Activated naive CD4-positive, alpha-beta T cell treated with anti-CD3 and anti-CD28 coated beads, Interleukin-2, amount 50 U/mL, for 16 hours (primary cell): ENCODE data around the gene MAGI2.
"Not testable (repeated sequence)": the region's sequence is repeated elsewhere in the genome, so short reads cannot be mapped to it uniquely, and the experiment has no call there.

Experiments
- DNase-seq: peaks from one replicate; pipeline ENCODE4 v3.0.0-alpha.2; 2020

MAGI2 gene

DNA sequence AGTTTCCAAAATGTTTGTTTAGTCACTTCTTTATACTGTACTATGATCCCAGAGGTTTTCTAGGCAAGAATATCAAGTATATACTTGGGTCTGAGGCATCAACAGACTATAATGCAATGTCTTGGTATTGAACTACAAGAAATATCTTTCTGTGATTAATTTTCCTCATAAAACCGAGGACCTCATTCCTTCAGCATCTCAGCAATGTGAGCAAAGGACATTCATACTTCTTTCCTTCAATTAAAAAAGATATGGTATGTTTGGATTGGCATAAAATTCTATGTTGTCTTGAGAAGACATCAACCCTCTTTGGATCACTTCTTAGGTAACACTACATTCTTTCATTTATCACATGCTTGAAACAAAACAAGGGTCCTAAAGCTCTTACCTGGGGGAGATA lies 1130.3 kb downstream of the MAGI2 start:
- no peak for DNase-seq

DNA sequence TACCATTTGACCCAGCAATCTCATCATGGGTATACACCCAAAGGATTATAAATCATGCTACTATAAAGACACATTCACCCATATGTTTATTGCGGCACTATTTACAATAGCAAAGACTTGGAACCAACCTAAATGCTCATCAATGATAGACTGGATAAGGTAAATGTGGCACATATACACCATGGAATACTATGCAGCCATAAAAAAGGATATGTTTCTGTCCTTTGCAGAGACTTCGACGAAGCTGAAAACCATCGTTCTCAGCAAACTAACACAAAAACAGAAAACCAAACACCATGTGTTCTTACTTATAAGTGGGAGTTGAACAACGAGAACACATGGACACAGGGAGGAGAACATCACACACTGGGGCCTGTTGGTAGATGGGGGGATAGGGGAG lies 1131.2 kb downstream of the MAGI2 start:
- not testable (repeated sequence) for DNase-seq

DNA sequence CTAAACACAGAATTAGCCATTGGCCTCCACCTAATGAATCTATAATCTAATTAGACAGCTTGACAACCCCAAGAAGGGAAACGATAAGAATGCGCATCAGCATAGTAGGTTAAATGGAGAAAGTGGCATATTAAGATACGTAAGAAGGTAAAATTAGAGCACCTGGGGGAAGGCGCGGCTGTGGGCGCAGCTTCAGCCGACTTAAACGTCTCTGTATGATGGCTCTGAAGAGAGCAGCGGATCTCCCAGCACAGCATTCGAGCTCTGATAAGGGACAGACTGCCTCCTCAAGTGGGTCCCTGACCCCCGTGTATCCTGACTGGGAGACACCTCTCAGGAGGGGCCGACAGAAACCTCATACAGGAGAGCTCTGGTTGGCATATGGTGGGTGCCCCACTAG lies 1136.1 kb downstream of the MAGI2 start:
- DNase-seq = no peak

DNA sequence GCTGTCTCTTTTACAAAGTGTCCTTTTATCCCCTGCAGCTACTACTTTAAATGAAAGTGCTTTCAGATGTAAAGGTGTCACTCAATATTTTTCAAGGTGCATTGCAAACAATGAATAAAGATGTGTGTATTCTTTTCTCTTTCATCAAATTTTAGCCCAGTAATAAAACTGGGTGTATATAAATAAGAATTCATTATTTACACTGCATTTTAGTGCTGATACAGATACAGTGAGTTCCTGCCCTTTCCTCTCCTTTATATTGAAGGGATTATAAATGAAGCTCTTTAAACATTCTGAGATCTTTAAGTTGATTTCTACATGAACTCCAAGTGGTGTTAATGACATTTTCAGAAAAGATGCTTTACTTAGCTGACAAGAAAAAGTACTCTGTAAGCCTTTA lies 1137.4 kb downstream of the MAGI2 start:
- DNase-seq = no peak

DNA sequence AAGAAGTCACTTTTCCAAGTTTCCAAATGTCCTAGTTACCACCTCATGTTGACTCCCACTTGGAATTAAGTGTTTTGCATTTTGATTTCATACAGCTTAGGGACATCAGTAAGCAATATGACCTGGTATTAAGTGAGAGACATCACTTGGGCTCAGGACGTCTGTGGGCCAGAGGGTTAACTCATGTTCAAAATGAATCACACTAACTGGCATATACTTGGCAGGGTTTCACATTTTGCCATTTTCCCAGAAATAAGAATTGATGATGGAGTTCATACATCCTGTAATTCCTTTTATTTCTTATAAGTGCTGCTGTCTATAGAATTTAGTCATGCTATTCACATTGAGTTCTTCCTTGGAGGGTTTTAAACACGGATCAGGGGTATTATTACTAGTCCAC lies 1138.3 kb downstream of the MAGI2 start:
- no peak for DNase-seq

DNA sequence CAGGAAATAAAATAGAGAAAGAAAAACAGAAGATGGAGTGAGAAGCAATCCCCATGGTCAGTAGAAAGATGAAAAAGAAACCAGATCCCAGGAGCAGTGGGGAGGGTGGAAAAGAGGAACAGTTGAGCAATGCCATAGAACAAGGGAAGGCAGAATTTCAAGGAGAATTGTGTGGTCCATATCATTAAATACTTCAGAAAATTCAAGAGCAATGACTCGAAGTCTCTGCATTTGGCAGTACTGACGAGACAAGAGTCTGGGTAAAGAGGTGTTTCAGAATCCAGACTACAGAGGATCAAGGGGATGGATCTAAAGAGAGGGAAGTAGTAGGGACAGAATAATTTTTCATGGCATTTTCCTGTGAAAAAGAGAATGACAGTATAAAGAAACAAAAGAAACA lies 1142.3 kb downstream of the MAGI2 start:
- DNase-seq = no peak

DNA sequence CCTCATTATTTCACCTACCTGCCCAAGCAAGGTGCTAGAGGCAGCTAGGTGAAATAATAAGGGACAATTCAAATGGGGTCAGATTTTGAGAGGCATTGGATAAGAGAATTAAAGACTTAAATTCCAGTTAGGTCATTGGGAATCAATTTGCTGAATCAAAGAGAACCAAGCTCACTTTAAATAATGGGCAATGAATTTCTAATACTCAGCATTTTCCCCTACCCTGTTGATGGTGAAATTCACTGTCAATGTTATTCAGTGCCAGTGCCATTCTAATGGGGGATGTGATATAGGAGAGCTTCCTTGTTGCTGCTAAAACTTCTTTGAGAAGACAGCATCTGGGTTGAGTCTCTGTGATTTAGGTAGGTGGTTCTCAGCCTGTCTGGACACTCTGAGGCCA lies 1145.6 kb downstream of the MAGI2 start:
- DNase-seq = no peak

DNA sequence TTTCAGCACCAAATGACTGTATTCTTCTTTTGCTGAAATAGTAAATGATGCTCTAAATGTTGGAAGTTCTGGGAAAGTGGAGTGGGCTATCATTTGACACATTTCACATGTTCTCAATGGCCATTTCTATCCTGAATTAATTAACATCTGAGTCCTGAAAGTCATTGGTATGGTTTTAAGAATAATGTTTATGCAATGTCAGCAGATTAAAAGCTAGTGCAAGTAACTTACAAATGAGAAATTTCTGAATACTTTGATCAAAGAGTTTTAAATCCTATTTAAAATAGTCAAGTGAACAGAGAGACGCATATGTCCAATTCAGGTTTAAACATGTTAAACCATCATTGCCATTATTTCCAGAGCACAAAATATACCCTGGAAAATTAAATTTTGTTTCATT lies 1146.8 kb downstream of the MAGI2 start:
- DNase-seq = no peak

DNA sequence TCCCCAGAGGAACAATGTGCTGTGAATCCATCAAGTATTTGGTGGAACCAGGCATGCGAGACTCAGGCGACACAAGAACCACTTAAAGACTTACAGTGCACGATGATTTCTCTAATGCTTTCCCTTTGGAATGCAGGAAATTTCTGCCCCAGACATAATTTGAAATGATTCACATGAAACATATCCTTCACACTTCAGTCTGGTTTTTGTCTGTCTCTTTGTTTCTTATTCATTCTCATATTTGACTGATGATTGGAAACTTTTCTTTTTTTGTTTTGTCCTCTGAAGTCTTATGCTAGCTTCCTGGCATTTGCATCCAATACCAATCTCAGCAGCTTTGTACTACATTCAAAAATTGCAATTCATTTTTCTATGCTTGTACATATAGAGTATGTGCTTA lies 1152.1 kb downstream of the MAGI2 start:
- DNase-seq = no peak

DNA sequence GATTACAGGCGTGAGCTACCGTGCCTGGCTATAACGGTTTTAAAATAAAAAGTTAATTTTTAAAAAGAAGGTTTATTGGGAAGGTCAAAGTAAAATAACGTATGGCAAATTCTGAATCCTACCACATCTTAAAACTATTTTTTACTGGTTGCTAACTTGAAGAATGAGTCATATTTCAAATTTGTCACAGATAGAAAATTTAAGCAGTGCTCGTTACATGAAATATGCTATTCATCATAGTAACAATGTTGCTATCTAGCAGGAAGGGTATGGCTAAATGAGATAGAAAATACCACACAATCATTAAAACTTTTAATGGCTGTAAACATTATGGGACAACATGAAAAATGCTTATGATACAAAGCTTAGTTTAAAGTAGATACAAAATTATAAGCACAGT lies 1154.4 kb downstream of the MAGI2 start:
- no peak for DNase-seq

DNA sequence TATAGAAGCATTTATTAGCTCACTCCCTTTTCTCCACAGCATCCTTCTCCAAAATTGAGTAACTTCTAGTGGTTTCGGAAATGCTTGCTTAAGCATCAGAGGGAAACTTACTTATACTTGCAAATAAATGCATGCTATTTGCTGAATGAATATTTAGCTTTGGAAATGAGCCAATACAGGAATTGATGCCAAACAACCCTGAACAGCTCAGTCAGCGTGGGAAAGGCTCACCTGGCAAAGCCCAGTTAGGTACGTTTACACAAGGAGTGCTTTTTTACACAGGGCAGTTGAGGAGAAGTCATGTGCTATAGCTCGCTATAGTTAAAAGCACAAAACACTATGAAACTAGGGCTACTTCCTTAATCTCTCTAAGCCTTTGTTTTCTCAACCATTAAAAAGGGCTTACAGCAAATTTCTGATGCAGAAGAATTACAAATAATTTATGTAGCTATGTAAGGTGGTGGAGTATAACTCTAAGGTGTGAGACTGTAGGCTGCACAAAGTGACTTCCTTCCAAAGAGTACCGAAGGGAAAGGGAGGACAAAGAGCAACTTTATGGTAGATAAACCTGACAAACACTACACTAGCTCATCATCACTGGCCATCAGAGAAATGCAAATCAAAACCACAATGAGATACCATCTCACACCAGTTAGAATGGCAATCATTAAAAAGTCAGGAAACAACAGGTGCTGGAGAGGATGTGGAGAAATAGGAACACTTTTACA lies 1156.7 kb downstream of the MAGI2 start:
- no peak for DNase-seq

DNA sequence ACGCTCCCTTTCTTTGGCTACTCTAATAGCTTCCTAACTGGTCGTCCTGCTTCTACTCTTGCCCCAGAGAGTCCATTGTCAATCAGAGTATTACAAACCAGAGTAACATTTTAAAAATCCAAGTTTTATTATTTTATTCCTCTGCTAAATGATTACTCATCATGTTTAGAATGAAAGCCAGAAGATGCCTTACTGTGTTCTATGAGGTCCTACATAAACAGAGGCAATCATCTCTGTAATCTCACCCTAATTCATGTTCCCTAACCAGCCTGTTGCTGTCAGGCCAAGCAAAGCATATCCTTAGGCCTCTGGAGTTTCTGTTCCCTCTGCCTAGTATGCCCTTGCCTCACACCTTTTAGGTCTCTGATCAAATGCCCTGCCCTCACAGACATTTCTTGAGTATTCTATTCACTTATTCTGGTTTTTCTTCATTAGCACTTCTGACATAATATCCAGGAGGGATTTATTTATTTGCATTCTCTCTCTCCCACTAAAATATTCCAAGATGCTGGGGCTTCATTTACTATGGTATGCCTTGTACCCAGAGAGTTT lies 1157.3 kb downstream of the MAGI2 start:
- no peak for DNase-seq

DNA sequence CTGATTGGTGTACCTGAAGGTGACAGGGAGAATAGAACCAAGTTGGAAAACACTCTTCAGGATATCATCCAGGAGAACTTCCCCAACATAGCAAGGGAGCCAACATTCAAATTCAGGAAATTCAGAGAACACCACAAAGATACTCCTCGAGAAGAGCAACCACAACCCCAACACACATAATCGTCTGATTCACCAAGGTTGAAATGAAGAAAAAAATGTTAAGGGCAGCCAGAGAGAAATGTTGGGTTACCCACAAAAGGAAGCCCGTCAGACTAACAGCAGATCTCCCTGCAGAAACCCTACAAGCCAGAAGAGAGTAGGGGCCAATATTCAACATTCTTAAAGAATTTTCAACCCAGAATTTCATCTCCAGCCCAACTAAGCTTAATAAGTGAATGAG lies 1164.0 kb downstream of the MAGI2 start:
- DNase-seq = not testable (repeated sequence)

DNA sequence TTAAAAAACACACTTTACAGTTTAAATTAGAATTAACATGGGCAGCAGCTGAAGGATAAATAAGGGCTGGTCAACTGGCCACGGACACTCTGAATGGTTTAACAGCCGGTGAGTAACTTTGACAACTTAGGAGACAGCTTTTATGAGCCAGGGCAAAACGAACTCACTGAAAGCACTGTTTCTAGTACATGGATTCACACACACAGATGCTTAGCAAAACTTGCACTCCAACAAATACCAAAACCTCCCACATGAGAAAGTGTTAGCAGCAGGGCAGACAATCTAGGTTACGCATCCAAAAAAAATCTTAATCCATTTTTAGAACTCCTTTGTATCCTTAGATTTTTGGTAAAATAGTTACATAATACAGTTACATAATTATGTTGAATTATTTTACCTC lies 1168.5 kb downstream of the MAGI2 start:
- no peak for DNase-seq

DNA sequence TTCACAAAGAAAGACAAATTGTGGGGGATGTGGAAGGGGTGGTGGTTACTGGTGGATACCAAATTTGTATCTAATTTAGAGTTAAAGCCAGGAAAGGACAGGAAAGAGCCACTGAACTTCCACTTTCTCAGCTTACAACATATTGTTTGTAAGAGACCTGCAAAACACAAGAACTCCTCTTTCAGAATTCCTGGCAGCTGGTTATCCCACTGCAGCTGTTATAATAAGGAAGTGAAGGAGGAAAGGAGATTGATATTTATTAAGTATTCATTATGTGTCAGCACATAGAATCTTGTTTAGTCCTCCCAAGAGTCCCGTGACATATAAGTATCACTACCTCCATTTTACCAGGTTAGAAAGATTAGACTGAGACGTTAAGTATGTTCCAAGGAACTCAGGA lies 1173.2 kb downstream of the MAGI2 start:
- no peak for DNase-seq

DNA sequence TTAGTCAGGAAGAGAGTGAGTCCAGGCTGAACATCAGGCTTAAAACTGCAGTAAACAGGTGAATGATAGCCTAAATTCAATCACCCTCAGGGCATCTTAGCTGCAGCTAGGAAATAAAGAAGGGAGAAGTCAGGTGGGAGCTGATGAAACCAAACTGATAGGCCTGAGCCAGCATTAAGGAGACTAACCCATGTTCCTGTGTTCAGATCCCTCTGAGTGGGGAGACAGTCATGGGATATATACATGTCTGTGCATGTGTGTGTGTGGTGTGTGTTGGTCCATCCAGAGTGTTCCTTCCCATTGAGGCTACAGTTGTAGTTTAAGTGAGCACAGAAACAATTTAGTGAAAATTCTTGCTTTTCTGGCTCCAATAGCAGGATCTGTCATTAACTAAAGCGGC lies 1174.0 kb downstream of the MAGI2 start:
- no peak for DNase-seq

DNA sequence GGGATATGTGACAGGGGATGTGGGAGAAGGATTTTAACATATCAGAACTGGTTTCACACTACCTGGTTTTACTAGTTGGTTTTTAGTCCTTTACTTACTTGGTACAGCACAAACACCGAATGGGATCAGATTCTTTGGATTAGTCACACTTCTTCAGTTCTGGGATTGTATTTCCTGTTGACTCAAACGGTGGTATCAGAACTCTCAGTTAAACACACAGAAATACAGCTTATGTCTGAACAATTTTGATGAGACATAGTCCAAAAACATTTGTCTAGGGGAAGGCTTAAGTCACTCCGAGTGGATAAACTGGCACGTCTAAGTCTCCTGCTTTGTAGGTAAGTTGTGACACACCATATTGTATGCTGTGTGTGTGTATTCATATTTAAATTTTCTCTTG lies 1174.4 kb downstream of the MAGI2 start:
- DNase-seq = no peak

DNA sequence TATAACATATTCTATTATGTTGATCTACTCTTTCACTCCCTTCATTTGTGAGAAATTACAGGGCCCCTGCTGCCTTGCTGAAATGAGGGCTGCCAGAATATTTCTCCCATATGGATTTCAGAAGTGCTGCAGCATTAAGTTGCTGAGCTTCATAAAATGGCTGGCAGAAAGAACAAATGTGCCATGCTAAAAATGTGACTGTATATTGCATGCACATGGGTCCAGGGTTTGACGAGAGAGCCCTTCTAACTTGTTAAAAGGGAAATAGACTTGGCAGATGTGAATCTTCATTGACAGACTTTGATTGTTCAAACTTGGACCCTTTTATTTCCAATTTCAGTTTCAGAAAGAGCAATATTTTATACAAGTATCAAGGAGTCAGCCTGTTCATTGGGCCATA lies 1186.3 kb downstream of the MAGI2 start:
- DNase-seq = no peak

DNA sequence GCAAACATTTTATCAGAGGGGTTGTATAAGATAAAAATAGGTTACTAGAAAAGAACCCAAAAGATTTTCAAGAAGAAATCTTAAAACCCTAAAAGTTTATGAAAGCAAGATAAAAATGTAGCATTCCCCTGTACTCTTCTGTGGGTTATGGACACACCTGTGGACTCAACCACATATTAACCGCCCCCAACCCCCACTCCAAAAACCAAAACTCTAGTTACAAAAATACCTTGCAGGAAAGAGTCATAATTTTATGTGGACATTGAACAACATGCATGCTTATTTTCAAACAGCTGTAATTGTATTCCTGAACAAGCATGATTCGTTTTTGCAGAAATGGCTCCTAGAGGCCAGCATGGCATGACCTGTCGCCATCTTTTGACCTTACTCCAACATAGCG lies 1188.0 kb downstream of the MAGI2 start:
- DNase-seq = no peak

DNA sequence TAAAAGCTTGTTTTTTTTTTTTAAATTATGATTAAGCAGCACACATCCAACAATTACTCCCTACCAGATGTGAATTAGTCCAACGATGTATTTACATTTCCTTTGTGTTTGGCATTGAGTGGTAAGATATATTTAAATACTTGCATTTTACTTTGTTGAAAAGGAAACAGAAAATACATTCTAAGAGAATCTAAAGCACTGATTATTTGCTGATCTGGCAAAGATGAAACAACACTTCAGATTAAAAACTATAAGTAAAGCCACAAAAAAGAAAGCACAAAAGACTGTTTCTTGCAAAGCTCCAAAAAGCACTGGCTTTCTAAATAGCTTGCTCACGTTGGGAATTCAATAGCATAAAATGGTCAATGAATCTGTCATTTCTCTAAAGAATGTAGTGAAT lies 1188.4 kb downstream of the MAGI2 start:
- DNase-seq = no peak

DNA sequence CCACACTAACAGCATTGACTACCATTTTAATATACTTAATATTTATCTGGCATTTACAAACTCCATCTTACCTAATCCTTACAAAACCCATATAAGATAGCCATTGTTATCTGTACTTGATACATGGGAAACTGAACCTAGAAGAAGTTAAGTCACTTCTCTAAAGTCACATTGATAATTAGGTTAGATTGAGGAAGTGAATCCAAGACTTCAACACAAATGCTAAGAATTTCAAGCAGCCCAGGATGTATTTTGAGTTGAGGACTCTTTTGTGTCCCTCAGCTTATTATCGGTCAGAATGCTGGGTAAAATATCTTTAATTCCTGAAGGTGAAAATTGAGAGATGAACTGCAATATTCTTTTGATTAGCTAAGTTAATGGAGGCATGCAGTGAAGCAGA lies 1189.4 kb downstream of the MAGI2 start:
- DNase-seq = no peak

DNA sequence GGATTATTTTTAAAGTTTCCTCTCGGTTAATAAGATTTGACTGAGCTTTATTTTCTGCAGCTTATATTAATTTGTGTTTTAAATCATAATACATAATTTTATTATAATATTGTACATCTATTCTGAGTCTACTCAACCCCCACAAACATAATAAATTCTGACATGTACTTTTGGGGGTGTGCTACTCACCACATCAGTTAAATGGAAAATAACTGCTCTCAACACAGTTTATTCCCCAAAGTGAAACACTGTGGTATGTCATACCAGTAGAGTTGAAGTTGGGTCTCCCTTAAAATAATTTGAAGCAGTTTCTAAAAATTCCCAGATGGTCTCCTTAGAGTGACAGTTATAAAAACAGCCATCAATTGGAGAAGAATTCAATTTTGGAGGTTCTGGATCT lies 1191.7 kb downstream of the MAGI2 start:
- DNase-seq = no peak

DNA sequence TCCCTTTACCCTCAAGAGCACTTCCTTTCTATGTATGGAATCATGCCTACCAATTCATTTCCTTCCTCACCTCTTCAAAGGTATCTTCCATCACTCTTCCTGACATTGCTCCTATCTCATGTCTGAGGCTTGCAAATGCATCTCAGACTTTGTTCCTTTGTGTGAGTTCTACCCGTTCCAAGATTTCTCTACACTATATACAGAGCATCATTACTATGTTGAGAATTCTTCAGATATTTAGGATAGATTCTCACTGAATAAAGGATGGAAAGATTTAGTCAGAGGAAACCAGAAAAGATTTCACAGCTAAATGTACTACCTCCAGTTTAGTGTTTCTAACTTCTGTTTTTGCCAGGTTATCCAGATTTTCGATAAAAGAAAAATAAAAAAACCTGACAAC lies 1192.2 kb downstream of the MAGI2 start:
- no peak for DNase-seq

DNA sequence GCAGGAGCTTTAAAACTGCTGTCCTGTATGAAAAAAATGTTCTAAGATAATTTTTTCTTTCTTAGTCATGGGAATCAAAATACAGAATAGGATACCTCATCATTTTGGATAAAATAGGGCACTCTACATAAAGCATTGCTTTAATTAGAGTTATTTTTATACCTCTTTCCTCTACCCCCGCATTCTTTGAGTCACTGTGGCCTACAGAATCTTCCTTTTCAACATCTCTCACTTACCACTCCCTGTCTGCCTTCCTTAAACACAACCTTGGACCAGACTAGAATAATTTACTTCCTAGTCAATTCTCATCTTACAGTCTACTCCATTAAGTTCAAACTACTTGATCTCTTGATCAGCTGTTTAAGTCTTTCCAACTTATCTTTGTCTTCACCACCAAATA lies 1192.6 kb downstream of the MAGI2 start:
- DNase-seq = no peak

DNA sequence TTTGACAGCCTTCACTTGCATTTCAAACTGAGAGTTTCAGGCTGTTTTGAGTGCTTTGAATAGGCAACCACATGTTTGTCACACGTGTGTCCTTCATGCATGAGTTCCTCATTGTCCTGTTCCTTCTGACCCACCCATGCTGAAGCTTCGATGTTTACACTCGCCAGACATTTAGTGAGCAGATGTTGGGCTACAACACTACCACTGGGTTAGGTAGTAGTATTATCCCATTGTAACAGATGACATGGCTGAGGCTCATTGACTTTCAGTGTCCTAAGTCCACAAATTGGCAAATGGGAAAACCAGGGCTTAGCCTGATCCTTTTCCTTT lies 1198.8 kb downstream of the MAGI2 start:
- DNase-seq = no peak
